NCI-H2196 (cell line): Measurements from ENCODE around the gene MCTS1.
"Not testable (repeated sequence)": the region's sequence is repeated elsewhere in the genome, so short reads cannot be mapped to it uniquely, and the experiment has no call there.

ENCODE experiments used
- DNase-seq: peaks from one replicate; lab custom pipeline; 2025; ENCODE audit not compliant: unreplicated experiment; lab: John Stamatoyannopoulos, UW

Gene MCTS1, protein sequence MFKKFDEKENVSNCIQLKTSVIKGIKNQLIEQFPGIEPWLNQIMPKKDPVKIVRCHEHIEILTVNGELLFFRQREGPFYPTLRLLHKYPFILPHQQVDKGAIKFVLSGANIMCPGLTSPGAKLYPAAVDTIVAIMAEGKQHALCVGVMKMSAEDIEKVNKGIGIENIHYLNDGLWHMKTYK

GRCh38 chrX:120603707-120604360 lies at the start of gene MCTS1:
MCTS1 (plus strand) TSS chrX:120604101; CDS start chrX:120604237, 136 bp downstream.
- peak; percentile 86 for DNase-seq

DNA sequence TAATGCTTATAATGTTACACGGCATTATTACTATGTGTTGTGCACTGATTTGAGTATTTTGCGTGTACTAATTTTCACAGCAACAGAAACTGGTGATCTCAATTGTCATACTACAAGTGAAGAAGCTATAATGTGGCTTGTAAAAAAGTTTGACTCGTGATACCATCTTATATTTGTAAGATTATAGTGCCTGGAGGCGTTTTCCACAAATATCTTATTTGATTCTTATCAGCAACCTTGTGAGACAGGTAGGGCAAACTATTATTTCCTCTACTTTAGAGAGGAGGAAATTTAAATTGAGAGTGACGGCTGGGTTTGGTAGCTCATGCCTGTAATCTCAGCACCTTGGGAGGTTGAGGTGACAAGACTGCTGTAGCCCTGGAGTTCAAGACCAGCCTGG lies 47.6 kb upstream of the MCTS1 start:
- DNase-seq: no peak

GRCh38 chrX:120559804-120560203 lies 44.1 kb upstream of the MCTS1 start:
- DNase-seq: no peak

DNA sequence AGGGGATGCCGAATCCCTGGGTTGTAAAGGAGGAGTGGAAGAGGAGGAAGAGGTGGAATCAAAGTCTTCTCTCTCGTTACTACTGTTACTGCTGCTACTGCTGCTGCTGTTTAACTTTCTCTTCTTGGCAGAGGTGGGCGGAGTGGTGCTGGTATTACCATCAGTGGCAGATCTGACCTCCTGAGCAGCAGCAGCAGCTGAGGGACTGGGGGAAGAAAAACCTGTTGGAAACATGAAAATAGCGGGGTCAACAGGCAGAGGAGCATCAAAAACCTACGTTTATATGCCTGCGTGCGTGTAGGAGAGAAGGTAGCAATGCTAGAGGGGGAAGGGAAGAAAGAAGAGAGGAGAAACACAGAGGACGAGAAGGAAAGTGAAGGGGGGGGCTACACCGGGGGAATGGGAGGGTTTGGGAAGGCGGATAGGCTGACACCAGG lies 43.5 kb upstream of the MCTS1 start:
- DNase-seq: peak; percentile 3

DNA sequence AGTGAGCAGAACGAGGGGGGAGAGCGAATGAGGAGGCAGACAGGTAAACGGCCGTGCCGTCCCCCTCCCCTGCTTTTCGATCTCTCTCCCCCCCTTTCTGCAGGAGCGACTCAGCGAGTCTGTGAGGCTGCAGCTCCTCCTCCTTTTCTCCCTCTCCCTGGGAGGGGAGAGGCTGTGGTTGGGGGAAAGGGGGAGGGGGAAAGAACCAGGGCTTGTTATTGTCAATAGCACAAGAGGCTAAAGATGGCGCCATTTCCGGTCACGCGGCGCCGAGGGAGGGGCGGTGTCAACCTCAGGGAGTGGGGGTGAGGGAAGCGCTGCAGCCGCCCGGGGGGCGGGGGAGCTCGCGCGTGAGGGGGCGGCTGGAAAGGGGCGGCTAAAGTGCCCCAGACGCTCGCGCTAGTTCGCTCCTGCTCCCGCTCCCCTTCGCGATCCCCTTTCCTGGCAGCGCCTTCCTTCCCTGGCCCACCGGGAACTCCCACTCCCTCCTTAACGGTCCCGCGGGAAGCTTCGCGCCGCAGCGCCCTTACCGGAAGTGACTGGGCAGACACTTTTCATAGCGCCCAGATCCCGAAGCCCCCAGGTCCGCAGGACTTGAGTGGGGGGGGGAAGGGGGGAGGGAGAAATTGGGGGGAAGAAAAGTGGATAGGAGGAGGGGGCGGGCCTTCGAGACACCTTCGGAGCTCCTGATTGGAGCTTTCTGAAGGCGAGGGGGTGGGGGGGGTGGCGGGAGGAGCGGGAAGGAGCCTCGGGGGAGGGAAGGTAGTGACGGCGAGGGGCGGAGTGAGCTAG lies 42.9 kb upstream of the MCTS1 start, which contains the start of gene CUL4B:
CUL4B (minus strand) TSS at position 121 of the 792 bp plus-strand sequence. CDS start 324 bp downstream, outside the sequence.
- DNase-seq: peak; percentile 87

DNA sequence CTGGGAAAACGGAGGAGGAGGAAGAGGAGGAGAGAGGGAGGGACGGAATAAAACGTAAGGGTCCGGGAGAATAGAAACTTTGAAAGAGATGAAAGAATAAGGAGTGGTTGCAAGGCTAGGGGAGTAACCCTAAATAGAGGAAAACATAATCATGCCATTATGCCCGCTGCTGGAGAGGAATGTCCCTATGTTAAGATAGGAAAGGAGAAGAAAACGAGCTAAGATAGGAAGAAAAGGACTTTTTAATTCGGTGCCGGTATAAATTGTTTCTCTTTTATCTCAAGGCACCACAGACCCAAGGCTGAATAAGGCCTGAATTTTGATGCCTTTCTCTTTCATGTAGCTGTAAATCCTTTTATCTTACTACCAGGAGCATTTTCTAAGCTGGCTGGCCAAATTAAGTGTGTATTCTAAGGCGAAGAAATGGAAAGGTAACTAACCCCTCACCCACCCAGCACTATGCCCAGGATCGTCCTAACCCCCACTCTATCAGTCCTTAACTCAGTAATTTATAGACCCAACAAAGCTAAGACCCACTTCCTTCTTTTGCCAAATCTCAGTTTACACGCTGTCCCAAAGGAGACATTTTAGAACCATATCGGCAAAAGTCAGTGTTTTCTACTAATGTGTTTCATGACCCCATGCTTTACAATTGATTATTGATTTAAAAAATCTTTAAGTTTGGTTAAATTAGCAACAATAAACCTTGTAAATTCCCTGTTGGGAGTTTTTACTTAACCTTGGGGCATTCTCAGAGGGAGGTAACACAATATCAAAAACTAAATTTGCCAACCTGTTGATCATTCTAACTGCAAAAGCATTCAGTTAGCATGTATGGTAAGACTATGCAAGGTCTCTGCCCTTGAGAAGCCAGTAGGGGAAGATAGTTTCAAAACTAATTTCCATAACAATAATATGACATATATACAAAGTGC lies 42.0 kb upstream of the MCTS1 start:
- DNase-seq: no peak

DNA sequence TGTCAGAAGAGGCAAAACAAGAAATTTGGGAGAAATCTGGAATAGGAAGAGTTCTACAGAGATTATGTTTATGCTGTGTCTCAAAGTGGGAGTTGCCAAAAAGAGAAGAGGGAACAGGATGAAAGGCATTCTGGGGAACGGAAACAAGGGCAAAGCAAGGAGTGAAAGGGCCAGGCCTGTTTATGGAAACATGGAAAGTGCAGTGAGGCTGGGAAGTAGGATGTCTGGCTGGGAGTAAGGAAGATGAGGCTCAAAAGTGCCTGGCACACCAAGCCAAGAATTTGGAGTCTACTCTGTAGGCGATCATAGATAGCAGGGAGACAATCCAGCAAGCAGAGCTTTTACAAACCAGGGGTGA lies 41.4 kb upstream of the MCTS1 start:
- DNase-seq: no peak

- no peak for DNase-seq
Measured at GRCh38 chrX:120564925-120565324, 39.0 kb upstream of the MCTS1 start.

DNA sequence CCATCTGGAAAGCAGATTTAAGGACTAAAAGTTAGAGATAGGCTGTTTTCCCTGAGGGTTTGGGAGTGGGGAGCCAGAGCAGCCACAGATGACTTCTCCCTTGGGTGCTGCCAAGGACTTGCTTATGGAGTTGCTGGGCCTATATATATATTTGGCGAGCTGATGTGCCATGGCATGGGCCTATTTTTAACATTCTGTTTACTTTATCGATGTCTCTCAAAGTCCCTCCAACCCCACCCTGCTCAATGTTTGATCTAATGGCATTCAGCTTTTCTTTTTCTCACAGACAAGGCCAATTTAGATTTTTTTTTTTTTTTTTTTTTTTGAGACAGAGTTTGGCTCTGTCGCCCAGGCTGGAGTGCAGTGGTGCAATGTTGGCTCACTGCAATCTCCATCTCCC lies 37.1 kb upstream of the MCTS1 start:
- DNase-seq: no peak

GRCh38 chrX:120568035-120568434 lies 35.9 kb upstream of the MCTS1 start:
- DNase-seq: no peak

- DNase-seq: no peak
Measured at GRCh38 chrX:120568609-120569008, 35.3 kb upstream of the MCTS1 start.

GRCh38 chrX:120570011-120570600 lies 33.8 kb upstream of the MCTS1 start:
- DNase-seq: no peak

DNA sequence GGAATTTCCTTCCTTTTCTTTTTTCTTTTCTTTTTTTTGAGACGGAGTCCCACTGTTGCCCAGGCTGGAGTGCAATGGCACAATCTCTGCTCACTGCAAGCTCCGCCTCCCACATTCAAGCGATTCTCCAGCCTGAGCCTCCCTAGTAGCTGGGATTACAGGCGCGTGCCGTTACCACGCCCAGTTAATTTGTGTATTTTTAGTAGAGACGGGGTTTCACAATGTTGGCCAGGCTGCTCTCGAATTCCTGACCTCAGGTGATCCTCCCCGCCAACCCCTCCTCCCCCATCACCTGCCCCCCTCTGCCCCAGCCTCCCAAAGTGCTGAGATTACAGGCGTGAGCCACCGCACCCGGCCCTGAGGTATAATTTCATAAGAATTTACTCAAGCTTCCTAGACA lies 30.1 kb upstream of the MCTS1 start:
- not testable (repeated sequence) for DNase-seq

DNA sequence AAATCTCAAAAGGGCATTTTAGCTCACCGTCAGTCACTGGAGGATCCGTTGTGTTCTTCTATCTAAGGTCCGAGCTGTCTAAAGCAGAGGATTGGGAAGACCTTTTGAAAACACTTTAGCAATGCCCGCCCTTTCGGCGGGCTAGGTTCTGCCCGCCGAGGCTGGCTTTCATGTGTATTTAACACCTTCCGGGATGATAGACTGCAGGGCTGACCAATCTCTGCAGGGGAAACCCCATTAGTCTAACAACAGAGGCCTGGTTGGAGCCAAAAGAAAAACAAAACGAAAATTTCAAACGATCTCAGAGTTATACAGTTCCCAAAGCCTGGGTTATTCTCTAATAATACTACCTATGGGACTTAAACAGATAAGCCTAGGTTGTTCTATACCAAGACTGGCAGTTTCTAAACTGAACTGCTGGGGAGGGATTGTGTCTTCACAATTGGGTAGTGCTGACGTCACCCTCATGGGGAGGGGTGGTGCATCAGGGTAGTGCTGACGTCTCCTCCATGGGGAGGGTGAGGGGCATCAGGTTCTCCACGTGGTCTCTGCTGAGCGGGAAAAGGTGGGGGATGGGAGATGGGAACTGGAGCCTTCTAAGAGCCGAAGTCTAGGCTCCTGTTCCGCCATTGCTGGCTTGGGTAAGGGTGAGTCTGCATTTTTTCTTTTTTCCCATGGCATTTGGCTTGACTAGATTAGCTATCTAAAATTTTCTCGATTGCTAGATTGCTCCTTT lies 28.4 kb upstream of the MCTS1 start:
- no peak for DNase-seq

DNA sequence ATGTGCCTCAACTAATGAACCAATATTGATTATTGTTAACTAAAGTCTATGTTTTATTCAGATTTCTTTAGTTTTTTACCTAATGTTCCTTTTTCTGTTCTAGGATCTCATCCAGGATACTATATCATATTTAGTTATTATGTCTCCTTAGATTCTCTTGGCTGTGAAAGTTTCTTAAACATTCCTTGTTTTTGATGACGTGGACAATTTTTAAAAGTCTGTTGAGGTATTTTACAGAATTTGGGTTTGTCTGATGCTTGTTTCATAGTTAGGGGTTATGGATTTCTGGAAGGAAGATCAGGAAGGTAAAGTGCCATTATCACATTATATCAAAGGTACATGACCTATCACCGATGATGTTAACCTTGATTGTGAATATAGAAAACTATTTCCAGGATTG lies 18.2 kb upstream of the MCTS1 start:
- no peak for DNase-seq

- DNase-seq: peak; percentile 12
Measured at GRCh38 chrX:120604361-120604782, 471 bp downstream of the MCTS1 start.

DNA sequence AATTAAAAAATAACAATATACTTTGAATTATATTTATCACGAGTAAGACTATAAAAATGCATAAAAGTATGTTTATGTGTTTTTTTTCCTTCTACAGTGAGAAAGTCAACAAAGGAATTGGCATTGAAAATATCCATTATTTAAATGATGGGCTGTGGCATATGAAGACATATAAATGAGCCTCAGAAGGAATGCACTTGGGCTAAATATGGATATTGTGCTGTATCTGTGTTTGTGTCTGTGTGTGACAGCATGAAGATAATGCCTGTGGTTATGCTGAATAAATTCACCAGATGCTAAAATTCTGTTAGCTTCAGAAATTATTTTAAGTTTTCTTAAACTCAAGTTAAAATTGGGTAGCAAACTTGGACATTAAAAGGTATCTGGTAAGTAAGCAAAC lies 8.2 kb downstream of the MCTS1 start:
- DNase-seq: no peak

GRCh38 chrX:120614816-120615215 lies 10.9 kb downstream of the MCTS1 start:
- no peak for DNase-seq

GRCh38 chrX:120617996-120618630 lies 14.2 kb downstream of the MCTS1 start:
- DNase-seq: no peak
